NCI-H2029 treated with DMSO at 0.1 percent for 48 hours (cell line): ENCODE data around the gene GBX1.

Source experiments
- DNase-seq: peaks from one replicate; lab custom pipeline; 2025; lab: John Stamatoyannopoulos, UW

Gene GBX1

GRCh38 chr7:151126491-151127137, 40.9 kb downstream of the GBX1 start:
- no peak for DNase-seq

- DNase-seq = no peak
Observed at GRCh38 chr7:151125846-151126481, 41.5 kb downstream of the GBX1 start.

- DNase-seq = no peak
Observed at GRCh38 chr7:151125470-151125845, 42.0 kb downstream of the GBX1 start.

- DNase-seq = no peak
Observed at GRCh38 chr7:151124899-151125399, 42.5 kb downstream of the GBX1 start.

- DNase-seq = no peak
Observed at GRCh38 chr7:151124481-151124880, 43.0 kb downstream of the GBX1 start.

GRCh38 chr7:151123822-151124464, 43.6 kb downstream of the GBX1 start:
- peak; percentile 78 for DNase-seq

GRCh38 chr7:151123158-151123821, 44.2 kb downstream of the GBX1 start:
- DNase-seq = no peak

GRCh38 chr7:151122796-151123157, 44.7 kb downstream of the GBX1 start:
- no peak for DNase-seq

- DNase-seq = no peak
Observed at GRCh38 chr7:151122276-151122675, 45.2 kb downstream of the GBX1 start.

- DNase-seq = no peak
Observed at GRCh38 chr7:151121380-151122170, 45.9 kb downstream of the GBX1 start.

GRCh38 chr7:151120896-151121295, 46.6 kb downstream of the GBX1 start:
- no peak for DNase-seq

GRCh38 chr7:151119902-151120301, 47.6 kb downstream of the GBX1 start:
- DNase-seq = no peak

GRCh38 chr7:151119055-151119415, 48.5 kb downstream of the GBX1 start:
- DNase-seq = no peak

- no peak for DNase-seq
Observed at GRCh38 chr7:151118108-151119054, 49.1 kb downstream of the GBX1 start.

- DNase-seq = no peak
Observed at GRCh38 chr7:151117565-151117964, 49.9 kb downstream of the GBX1 start.

GRCh38 chr7:151116603-151117440, 50.7 kb downstream of the GBX1 start:
- no peak for DNase-seq

- no peak for DNase-seq
Observed at GRCh38 chr7:151115836-151116418, 51.6 kb downstream of the GBX1 start.

GRCh38 chr7:151115121-151115835, 52.2 kb downstream of the GBX1 start:
- DNase-seq = no peak
